ENCODE data around the gene C1QTNF9.

- no peak for TF ChIP-seq CTCF (IDR thresholded peaks at IDR 0.05)
- no peak for TF ChIP-seq SIN3A (IDR thresholded peaks at IDR 0.05; ENCODE audit: borderline replicate concordance, insufficient read depth, low read depth, low read length)
- TF ChIP-seq POLR2AphosphoS5 (IDR thresholded peaks at IDR 0.05; ENCODE audit: low read depth, low read length): no peak
- TF ChIP-seq REST (IDR thresholded peaks at IDR 0.05; ENCODE audit: insufficient read depth in 1 of 2, low read depth in 2 of 2, low read length in 1 of 2): no peak
Measured at GRCh38 chr13:24288870-24289269, 20.5 kb upstream of the C1QTNF9 start.

Measured in Panc1 (cell line).